NCI-H1092 (cell line): ENCODE data around the gene FOSL1.
"Not testable (repeated sequence)": the region's sequence is repeated elsewhere in the genome, so short reads cannot be mapped to it uniquely, and the experiment has no call there.

Source experiments
- DNase-seq: peaks from one replicate; lab custom pipeline; 2025; lab: John Stamatoyannopoulos, UW

Gene FOSL1

GRCh38 chr11:65852508-65853245 lies 47.5 kb downstream of the FOSL1 start:
- DNase-seq = no peak

- no peak for DNase-seq
These were observed 48.2 kb downstream of the FOSL1 start for GRCh38 chr11:65851811-65852507.

GRCh38 chr11:65851083-65851579 lies 49.1 kb downstream of the FOSL1 start:
- no peak for DNase-seq

- no peak for DNase-seq
These were observed 49.7 kb downstream of the FOSL1 start for GRCh38 chr11:65850217-65851082.

- no peak for DNase-seq
These were observed 50.4 kb downstream of the FOSL1 start for GRCh38 chr11:65849771-65850216.

- DNase-seq = no peak
These were observed 50.8 kb downstream of the FOSL1 start for GRCh38 chr11:65849366-65849765.

- not testable (repeated sequence) for DNase-seq
These were observed 51.5 kb downstream of the FOSL1 start for GRCh38 chr11:65848693-65849092.

- no peak for DNase-seq
These were observed 52.4 kb downstream of the FOSL1 start for GRCh38 chr11:65847746-65848145.

- no peak for DNase-seq
These were observed 55.8 kb downstream of the FOSL1 start for GRCh38 chr11:65844231-65844872.

GRCh38 chr11:65843811-65844210 lies 56.4 kb downstream of the FOSL1 start:
- DNase-seq = no peak

- no peak for DNase-seq
These were observed 58.0 kb downstream of the FOSL1 start for GRCh38 chr11:65842144-65842543.
